SH-SY5Y (cell line): ENCODE results near the gene HOXD13.

ENCODE experiments used
- GATA2 ChIP-seq: IDR thresholded peaks from 2 replicates; pipeline ENCODE4 v1.6.1; 2011; ENCODE audit warnings: mild to moderate bottlenecking, low read depth, low read length
- GATA3 ChIP-seq: IDR thresholded peaks from 2 replicates; pipeline ENCODE4 v1.6.1; 2011; ENCODE audit warnings: low read depth, mild to moderate bottlenecking, low read length, moderate library complexity

Gene HOXD13

DNA sequence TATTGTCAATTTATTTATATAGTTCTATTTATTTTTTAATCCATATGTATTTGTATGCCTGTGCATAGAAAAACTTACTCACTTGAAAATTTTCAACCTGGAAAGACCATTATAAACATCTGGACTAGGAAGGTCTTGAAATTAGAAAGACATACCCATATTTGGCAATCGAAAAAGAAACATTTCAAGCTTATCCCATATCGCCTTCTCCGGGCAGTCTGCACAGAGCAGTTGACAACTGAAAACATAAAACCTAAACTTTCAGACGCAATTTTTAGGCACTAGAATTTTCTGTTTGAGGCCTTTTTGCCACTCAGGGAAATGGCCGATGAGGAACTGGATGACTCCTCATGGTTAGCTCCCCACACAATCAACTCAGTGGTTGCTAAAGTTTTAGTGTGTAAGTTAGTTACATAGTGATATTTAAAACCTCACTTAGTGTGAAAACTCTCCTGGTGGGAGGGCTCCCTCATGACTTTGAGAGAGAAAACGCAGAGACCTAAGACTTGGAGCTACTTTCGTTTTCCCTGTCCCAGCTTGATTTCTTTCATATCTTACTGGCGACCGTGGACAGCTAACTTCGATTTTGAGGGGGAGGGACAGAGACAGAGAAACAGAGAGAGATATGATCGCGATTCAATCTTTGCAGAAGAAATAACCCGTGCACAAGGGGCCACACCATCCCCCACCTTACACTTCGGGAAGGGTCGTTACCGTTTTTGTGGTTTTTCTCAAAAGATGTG, 3.9 kb downstream of the HOXD13 start:
- no peak for TF ChIP-seq GATA2
- TF ChIP-seq GATA3 = no peak

- TF ChIP-seq GATA3 = no peak
- TF ChIP-seq GATA2 = no peak; the same call in 1 of the 2 replicates
Measured at GRCh38 chr2:176096986-176097819, 4.7 kb downstream of the HOXD13 start.

- TF ChIP-seq GATA3 (no peak), GATA2 (no peak)
Measured at GRCh38 chr2:176097820-176098365, 5.4 kb downstream of the HOXD13 start.

DNA sequence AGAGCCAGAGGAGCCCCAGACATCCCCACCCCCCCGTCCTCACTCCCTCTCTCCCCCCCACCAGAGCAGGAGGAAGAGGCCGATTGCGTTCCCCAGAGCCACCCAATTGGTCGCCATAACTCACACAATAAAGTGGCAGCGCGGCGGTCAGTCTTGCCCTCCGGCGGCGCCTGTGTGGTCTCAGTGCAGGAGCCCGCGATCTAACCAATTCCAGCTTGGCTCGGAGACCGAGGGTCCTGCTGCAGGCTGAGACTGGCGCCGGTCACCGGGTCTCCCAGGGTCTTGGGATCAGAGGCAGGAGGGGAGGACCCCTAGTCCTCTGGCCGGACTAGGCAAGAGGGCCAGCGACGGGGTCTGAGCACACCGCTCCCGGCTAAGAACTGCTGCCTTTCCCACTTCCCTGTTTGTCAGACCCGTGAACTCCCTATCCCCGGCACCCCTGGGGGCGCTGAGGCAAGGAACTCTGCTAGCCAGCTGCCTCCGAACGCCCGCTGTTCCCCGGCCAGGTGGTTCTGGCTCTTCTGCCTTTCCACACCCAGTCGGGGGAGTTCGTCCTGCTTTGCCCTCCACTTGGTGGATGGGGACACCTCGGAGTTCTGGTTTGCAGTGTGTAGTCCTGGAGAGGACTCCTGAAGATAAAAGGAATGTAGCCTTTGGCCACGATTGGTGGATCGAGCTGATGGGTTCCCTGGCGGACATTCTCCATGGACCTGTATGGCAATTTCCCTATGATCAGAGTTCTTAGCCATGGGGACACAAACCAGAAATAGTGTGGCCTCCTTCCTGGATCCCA, 6.0 kb downstream of the HOXD13 start:
- TF ChIP-seq GATA2 = no peak
- TF ChIP-seq GATA3 = no peak

- TF ChIP-seq GATA3 = no peak
- no peak for TF ChIP-seq GATA2
Measured at GRCh38 chr2:176099159-176099727, 6.7 kb downstream of the HOXD13 start.

DNA sequence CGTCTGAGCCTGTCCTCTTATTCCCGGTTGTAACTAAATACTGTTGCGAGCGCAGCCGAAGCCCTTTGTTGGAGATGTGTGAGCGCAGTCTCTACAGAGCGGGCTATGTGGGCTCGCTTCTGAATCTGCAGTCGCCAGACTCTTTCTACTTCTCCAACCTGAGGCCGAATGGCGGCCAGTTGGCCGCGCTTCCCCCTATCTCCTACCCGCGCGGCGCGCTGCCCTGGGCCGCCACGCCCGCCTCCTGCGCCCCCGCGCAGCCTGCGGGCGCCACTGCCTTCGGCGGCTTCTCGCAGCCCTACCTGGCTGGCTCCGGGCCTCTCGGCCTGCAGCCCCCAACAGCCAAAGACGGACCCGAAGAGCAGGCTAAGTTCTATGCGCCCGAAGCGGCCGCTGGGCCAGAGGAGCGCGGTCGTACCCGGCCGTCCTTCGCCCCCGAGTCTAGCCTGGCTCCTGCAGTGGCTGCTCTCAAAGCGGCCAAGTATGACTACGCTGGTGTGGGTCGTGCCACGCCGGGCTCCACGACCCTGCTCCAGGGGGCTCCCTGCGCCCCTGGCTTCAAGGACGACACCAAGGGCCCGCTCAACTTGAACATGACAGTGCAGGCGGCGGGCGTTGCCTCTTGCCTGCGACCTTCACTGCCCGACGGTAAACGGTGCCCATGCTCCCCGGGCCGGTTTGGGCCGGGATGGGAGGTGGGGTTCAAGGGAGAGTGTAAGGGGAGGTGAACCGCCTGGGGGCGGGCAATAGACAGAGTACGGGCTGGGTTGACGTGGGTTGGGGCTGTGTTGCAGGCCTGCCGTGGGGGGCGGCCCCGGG, 7.4 kb downstream of the HOXD13 start, which contains the start of gene HOXD12:
TSS of gene HOXD12 (plus strand) at position 68 of the 819 bp plus-strand sequence. CDS start at position 75, 7 bp downstream.
- TF ChIP-seq GATA3 (no peak), GATA2 (no peak)

DNA sequence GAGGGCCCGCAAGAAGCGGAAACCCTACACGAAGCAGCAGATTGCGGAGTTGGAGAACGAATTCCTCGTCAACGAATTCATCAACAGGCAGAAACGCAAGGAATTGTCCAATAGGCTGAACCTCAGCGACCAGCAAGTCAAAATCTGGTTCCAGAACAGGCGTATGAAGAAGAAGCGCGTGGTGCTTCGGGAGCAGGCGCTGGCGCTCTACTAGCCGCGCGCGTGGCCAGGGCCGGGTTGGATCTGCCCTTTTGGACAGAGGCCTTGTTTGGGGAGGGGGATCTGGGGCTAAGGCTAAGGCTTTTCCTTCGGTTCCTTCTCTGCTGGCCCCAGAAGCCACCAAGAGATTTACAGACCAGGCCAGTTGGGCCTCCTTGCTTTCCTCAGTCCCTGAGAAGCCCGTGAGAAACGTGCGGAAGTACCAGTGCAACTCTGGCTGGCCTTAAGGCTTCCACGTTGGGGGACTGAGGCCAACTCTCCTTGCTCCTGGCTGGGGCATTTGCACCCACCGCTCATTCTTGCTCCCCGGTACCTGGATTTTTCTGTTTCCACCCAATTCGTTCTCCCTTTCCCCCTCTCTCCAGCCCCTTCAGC, 8.1 kb downstream of the HOXD13 start:
- TF ChIP-seq GATA3 (no peak), GATA2 (no peak)

DNA sequence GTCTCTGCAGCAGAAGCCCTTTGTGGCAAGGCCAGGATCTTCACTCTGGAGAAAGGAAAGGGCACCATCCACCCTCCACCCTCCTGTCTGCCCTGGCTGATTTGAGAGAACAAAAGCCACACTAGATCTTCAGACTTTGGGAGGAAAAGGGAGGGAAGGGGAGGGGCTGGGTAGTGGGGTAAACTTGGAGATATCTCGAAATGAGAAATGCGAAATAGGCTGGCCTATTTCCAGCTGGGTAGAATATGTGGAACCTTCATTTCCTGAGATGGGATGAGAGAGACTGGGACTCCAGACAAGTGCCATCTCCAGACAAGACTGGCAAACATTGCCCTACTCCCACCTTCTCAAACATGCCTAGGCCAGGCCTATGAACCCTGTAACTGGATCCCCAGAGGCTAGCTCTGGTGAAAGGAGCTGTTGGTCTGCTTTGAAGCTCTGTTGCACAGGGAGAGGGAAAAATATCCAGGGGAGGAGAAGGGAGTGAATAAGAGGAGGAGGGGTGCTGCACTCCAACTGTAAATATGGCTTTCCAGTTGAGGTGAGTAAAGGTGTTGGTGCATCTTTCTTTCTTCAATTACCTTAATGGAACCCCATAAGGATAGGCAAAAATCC, 8.8 kb downstream of the HOXD13 start:
- TF ChIP-seq GATA3 = no peak
- TF ChIP-seq GATA2 = no peak

DNA sequence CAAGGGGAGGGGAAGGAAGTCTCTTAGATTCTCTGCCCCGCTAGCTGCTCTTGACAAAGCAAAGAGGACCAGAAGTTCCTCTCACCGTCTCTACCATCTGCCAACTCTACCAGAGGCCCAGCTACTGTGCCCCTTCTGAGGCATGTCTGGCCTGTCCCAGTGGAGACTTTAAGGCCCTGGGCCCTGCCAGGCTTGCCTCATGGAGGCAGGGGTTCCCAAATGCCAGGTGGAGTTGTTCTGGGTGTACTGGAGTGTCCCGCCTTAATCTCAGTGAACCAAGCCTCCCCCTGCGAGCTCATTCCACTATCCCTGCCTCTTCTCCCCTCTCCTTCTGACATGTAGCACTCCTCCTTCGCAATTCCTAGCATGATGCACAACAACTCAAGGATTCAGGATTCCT, 9.3 kb downstream of the HOXD13 start:
- TF ChIP-seq GATA2 (no peak), GATA3 (no peak)

DNA sequence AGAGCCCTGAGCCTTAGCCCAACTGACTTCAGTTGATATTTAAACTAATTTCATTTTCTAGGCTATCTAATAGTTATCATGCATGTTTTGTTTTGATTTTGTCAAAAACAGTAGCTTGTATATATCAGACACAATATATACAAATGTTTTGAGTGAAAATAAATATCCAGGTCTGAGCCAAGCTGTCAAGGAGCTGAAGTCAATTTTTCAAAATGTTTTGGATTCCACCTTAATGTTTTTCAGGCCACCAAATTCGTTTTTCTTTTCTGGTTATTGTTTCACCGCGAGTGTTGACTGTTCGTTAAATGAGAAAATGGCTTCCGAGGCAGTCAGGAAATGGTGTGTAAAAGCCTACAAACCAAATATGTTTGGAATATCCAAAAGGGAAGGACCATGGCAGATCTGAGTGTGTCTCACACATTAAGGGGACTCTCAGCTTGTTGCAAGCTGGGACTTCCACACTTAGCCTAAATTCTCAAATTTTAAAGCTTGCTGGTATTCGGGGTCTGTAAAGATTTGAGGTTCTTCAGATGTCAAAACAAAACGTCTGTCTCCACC, 9.9 kb downstream of the HOXD13 start:
- TF ChIP-seq GATA2 (no peak), GATA3 (no peak)

DNA sequence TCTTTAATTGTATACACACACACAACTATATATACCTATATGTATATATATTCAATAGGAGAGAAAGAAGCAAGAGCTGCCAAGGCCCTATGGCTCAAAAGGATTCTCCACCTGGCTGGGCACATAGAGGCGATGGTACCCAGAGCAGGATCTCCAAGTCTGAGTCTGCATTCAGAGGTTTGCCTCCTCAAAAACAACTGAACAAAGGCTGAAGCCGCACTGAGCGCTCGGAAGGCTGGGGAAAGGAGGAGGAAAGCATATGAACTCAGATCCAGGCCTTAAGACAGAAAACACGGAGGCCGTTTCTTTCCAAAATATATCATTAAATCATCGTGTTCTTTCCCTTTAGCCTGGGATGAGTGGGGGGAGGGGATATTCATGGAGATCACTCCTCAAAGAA, 10.7 kb downstream of the HOXD13 start:
- no peak for TF ChIP-seq GATA3
- no peak for TF ChIP-seq GATA2
